NCI-H2171 (cell line): Measurements from ENCODE around the gene OLFML2A.

Source experiments
- DNase-seq: peaks from one replicate; lab custom pipeline; 2025; lab: John Stamatoyannopoulos, UW

The OLFML2A gene

DNA sequence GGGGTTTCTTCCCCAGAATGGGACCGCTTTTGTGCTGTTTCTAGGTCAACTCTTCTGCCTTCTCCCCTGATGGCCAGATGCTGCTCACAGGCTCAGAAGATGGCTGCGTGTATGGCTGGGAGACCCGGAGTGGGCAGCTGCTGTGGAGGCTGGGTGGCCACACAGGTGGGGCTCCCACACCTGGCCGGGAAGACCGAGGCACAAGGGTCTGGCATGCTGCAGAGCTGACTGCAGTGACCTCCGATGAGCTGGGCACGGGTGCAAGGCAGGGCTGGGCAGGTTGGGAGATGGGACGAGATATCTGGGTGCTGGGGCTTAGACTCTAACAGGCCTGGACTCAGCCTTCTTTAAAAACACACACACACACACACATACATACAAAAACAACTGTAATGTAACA is 77.2 kb downstream of the OLFML2A start:
- no peak for DNase-seq

DNA sequence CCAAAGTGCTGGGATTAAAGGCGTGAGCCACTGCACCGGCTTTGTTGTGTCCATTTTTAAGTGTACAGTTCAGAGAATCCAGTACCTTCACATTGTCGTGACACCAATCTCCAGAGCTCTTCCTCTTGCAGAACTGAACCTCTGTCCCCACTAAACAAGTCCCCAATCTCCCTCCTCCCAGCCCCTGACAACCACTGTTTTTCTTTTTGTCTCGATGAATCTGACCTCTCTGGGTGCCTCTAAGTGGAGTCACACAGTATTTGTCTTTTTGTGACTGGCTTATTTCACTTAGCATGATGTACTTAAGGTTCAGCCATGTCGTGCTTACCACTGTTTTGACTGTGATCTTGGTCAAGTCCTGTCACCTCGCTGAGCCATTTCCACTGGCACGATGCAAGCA is 77.9 kb downstream of the OLFML2A start:
- DNase-seq: no peak

- DNase-seq: no peak
These were observed 78.6 kb downstream of the OLFML2A start for GRCh38 chr9:124855566-124855943.

GRCh38 chr9:124855944-124856765 is 79.2 kb downstream of the OLFML2A start:
- no peak for DNase-seq

GRCh38 chr9:124857533-124858162 is 80.7 kb downstream of the OLFML2A start:
- DNase-seq: no peak

DNA sequence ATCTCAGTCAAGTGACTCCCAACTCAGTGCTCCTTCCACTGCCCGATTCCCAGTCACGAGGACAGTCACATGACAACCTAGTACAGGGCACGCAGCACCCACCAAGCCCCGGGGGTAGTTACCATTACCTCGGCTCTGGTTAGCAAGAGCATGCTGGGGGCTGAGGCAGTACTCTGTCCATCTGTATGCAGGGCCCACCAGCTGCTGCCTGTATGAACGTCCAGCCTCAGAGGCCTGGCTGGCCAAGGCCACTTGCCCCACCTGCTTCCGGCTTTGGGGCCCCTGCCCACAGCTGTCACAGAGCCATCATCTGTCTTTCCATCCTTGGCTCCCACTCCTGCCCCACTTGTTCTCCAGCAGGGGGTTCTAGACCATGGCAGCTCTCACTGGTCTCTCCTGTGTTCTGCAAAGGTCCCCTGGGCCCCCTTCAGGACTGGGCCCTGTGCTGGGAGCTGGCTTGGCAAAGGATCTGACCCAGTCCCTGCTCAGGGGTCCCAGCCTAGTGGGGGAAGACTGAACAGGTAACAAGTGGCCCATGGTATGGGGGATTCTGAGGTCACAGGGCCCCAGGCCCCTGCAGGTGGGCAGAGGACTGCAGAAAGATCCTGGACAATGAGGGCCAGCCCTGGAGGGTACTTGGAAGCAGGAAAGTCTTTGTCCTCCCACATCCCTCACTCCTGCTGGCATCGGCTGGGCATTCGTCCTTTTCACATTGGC is 81.6 kb downstream of the OLFML2A start:
- DNase-seq: no peak

DNA sequence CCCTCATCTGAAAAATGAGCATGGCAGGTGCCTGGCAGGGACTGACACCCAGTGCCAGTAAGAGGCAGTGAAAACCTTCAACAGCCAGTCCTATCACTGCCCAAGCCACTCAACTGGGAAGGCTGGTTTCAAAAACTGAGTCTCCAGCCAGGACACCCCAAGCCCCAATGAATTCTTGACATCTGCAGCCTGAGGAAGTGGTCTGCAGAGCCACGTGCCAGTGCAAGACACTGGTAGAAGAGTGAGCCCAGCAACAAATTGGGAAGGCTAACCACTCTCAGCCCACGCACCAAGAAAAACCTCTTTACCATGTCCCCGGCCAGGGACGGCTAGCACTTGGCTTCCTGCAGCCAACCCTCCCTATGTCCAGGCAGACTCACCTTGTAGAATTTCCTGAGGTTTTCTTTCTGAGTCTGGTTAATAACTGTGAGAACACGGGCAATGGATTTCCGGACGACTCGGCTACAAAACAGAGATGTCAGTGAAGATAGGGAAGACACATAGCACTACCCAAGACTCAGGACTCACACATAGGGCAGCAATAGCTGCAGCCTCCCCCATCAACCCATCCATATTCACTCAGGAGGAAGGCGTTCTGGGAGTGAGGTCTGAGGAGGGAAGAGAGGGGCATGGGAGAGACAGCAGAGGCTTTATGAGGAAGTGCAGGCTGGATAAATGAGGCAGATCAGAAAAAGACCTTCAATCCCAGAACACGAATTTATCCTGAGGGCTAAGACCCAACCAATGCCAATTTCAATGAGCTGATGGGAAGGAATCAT is 83.1 kb downstream of the OLFML2A start:
- DNase-seq: no peak

DNA sequence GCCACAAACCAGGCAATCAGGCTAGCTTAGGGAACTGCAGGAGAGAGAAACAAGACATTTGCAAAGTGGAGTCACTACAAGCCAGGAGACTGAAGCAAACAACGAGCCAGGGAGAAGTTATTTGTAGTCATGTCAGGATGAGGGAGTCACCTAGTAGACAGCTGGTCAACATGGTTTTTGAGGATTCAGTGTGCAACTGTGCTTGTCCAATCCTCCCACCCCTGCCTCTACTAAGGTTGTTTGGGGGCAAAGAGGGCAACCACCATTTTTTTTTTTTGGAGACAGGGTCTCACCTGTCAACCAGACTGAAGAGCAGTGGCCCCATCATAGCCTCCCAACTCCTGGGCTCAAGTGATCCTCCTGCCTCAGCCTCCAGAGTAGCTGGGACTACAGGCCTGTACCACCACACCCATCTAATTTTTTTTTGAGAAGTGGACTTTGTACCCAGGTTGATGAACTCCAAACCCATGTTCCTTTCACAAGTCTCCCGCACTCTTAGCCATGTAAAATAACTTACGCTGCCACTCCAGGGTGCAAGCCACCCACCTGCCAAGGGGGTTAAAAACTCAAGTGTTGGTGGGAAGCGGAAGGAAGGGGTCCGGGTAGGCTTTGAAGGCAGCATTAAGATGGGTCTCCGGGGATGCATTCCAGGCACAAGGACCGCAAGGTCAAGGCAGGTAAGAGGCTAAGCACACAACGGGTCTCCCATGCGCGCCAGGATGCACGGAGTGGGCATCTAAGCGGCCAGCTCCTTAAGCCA is 83.8 kb downstream of the OLFML2A start:
- no peak for DNase-seq

DNA sequence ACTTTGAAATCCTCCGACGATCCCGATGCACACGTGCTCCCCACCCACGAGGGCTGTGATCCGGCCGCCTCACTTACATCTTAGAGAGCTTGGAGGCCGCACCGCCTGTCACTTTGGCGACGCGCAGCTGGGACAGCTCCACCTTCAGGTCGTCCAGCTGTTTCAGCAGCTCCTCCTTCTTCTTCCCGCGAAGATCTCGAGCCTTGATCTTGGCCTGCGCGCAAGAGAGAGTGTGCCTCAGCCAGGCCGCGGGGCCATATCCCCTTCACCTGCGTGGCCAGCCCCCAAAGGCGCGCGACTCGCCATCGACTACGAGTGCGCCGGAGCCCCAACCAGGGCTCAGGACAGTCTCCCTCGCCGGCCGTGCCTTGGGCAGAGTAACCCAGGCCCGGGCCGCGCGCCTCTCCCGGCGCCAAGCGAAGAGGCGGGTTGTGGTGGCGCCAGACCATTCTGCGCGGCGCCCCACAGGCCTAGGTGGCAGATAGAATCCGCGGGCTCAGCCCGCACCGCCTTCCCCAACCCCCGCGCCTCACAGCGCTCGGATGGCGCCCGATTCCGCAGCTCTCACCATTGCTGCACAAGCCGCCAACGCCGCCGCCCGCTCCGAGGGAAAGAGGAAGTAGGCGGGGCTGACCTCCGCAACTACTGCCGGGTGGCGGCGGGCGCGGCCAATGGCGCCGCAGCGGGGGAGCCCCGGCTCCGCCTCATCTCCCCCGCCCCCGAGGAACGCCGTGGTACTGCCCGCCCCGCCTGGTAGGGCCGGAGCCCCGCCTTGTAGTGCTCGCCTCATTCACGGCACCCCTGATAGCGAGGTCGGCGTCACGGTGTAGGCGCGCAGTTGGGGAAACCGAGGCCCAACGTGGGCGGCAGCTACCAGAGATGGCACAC is 84.7 kb downstream of the OLFML2A start, which contains the start of the genes ARPC5L and RPL35:
Gene ARPC5L (plus strand): TSS at position 789 of the 888 bp plus-strand sequence. CDS start 7,161 bp downstream, outside the sequence.
Gene RPL35 (minus strand): TSS at position 616 of the 888 bp plus-strand sequence. CDS start 45 bp downstream, at position 571.
- DNase-seq: peak; percentile 95

GRCh38 chr9:124863371-124863871 is 86.5 kb downstream of the OLFML2A start:
- DNase-seq: no peak
